HG03025 (cell line): ENCODE data around the gene SH3GL2.
A peak's percentile ranks its signal among the peaks of the same experiment; 100 is the strongest.

Source experiments
- ATAC-seq: cut with Tn5 transposase; IDR thresholded peaks from one replicate; pipeline ENCODE4 v1.9.1; 2021; ENCODE audit warnings: mild to moderate bottlenecking, moderate library complexity; ENCODE audit not compliant: unreplicated experiment, low FRiP score

SH3GL2 gene

GRCh38 chr9:17578911-17579793 lies at the start of gene SH3GL2:
Gene SH3GL2, plus strand, starts transcription at chr9:17579066.
- ATAC-seq, result no peak

- ATAC-seq, result peak; percentile 82
These were observed 47.1 kb upstream of the SH3GL2 start for GRCh38 chr9:17531642-17532254.

- ATAC-seq, result no peak
These were observed 46.4 kb upstream of the SH3GL2 start for GRCh38 chr9:17532461-17532860.

GRCh38 chr9:17535176-17535575 lies 43.7 kb upstream of the SH3GL2 start:
- no peak for ATAC-seq

- ATAC-seq, result no peak
These were observed 42.8 kb upstream of the SH3GL2 start for GRCh38 chr9:17536027-17536426.

GRCh38 chr9:17551023-17551422 lies 27.8 kb upstream of the SH3GL2 start:
- no peak for ATAC-seq

GRCh38 chr9:17555362-17556054 lies 23.4 kb upstream of the SH3GL2 start:
- no peak for ATAC-seq

GRCh38 chr9:17556255-17556654 lies 22.6 kb upstream of the SH3GL2 start:
- ATAC-seq, result no peak

- ATAC-seq, result no peak
These were observed 21.9 kb upstream of the SH3GL2 start for GRCh38 chr9:17556935-17557334.

GRCh38 chr9:17571825-17572224 lies 7.0 kb upstream of the SH3GL2 start:
- no peak for ATAC-seq

GRCh38 chr9:17574342-17574741 lies 4.5 kb upstream of the SH3GL2 start:
- ATAC-seq, result no peak

GRCh38 chr9:17578577-17578910 lies 322 bp upstream of the SH3GL2 start:
- no peak for ATAC-seq

GRCh38 chr9:17580119-17580518 lies 1.3 kb downstream of the SH3GL2 start:
- ATAC-seq, result no peak

GRCh38 chr9:17587113-17587512 lies 8.2 kb downstream of the SH3GL2 start:
- no peak for ATAC-seq

GRCh38 chr9:17588395-17588794 lies 9.5 kb downstream of the SH3GL2 start:
- ATAC-seq, result no peak

GRCh38 chr9:17588941-17589340 lies 10.1 kb downstream of the SH3GL2 start:
- ATAC-seq, result no peak

GRCh38 chr9:17589771-17590170 lies 10.9 kb downstream of the SH3GL2 start:
- ATAC-seq, result no peak

- no peak for ATAC-seq
These were observed 16.1 kb downstream of the SH3GL2 start for GRCh38 chr9:17594961-17595360.

- ATAC-seq, result no peak
These were observed 19.1 kb downstream of the SH3GL2 start for GRCh38 chr9:17597977-17598376.

GRCh38 chr9:17600962-17601593 lies 22.2 kb downstream of the SH3GL2 start:
- ATAC-seq, result no peak

GRCh38 chr9:17604556-17604955 lies 25.7 kb downstream of the SH3GL2 start:
- no peak for ATAC-seq
